Measurements from ENCODE around the gene KRTAP10-7. TPM values are rescaled to one million over a fixed set of nuclear protein-coding genes. Genes with fewer than 3 reads are reported as not detected.

KRTAP10-7 gene
- polyA plus RNA-seq, 3 donors, result not detected

DNA sequence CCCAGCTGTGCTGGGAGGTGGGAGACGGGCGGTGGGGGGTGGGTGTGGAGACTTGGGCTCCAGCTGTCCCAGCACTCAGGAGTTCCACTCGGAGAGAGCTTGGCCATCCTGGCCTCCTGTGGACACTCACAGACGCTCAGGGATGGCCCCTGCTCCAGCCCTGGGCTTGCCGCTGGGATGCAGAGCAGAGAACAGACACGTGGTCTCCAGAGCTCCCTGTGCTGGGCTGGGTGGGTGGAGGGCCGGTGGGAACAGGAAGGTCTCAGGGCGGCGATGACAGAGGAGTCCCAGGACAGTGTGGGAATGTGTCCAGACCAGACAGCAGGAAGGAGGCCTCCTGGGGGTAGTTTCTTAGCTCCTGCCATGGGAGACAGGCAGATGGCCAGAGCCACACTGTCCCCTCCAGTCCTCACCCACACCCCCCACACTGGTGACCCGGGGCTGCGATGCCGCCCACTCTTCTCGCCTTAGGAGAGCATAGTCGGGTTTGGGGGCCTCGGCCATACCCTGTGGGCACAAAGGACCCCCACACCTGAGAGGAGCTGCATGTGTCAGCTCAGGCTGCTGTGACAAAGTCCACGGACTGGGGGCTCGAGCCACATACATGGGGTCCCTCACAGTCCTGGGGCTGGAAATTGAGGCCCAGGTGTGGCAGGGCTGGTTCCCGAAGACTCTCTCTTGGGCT, 28.5 kb downstream of the KRTAP10-7 start:
- H3K4me3 ChIP-seq (replicated peaks in 1 of 3; ENCODE audit: low read depth in 2 of 3, low read length in 3 of 3), result no peak overlapping the region
- H3K4me2 ChIP-seq (replicated peaks; ENCODE audit: extremely low read depth, low read length, poor library complexity, severe bottlenecking), result no peak overlapping the region
- H3K4me1 Mint-ChIP-seq, result no peaks in the 10 kb centered on the region
- H3K36me3 ChIP-seq (replicated peaks in 1 of 2; ENCODE audit: control insufficient read depth in 1 of 2, insufficient read depth in 2 of 2, low read length in 2 of 2), result no peaks in the 10 kb centered on the region
- H3K27ac Mint-ChIP-seq, result no peak overlapping the region
- no peak overlapping the region for H3K4me3 Mint-ChIP-seq
- intact Hi-C loops (cut with micrococcal nuclease), result no loop called here
- DNase-seq, result no peak
- H2AFZ ChIP-seq (ENCODE audit: insufficient read depth, low read depth, low read length, poor library complexity, severe bottlenecking), result no peak overlapping the region
- H3K27me3 ChIP-seq (ENCODE audit: control insufficient read depth in 2 of 2, insufficient read depth in 2 of 2, low read length in 2 of 2), result no peaks in the 10 kb centered on the region
- H3K9ac ChIP-seq (ENCODE audit: insufficient read depth, low read length, poor library complexity, severe bottlenecking), result no peak overlapping the region
- no peaks in the 10 kb centered on the region for H4K20me1 ChIP-seq (ENCODE audit: insufficient read depth, low read length)
- peaks cover 31 to 63% (median 52%) of the 10 kb centered on the region in 7 donors for H3K9me3 Mint-ChIP-seq
- H3K79me2 ChIP-seq (ENCODE audit: insufficient read depth, low read length), result no peaks in the 10 kb centered on the region
- peaks cover 29 to 34% of the 10 kb centered on the region in 2 donors for H3K9me3 ChIP-seq (replicated peaks in 1 of 2; ENCODE audit: control insufficient read depth in 1 of 2, insufficient read depth in 1 of 2, low read length in 2 of 2)
- H3K4me1 ChIP-seq (ENCODE audit: control insufficient read depth in 1 of 2, insufficient read depth in 2 of 2, low read length in 2 of 2), result no peaks in the 10 kb centered on the region
- peaks cover 6 to 19% (median 7%) of the 10 kb centered on the region in 3 donors for H3K27me3 Mint-ChIP-seq (ENCODE audit: low read depth in 3 of 3)
- H3K36me3 Mint-ChIP-seq, result no peaks in the 10 kb centered on the region
- 83% methylated on average over 18 of the region's 18 CpGs for WGBS (ENCODE audit: insufficient coverage)
- no peak overlapping the region for H3K27ac ChIP-seq (ENCODE audit: low read depth in 1 of 2, low read length in 2 of 2)
- TF ChIP-seq, protein P1, sequence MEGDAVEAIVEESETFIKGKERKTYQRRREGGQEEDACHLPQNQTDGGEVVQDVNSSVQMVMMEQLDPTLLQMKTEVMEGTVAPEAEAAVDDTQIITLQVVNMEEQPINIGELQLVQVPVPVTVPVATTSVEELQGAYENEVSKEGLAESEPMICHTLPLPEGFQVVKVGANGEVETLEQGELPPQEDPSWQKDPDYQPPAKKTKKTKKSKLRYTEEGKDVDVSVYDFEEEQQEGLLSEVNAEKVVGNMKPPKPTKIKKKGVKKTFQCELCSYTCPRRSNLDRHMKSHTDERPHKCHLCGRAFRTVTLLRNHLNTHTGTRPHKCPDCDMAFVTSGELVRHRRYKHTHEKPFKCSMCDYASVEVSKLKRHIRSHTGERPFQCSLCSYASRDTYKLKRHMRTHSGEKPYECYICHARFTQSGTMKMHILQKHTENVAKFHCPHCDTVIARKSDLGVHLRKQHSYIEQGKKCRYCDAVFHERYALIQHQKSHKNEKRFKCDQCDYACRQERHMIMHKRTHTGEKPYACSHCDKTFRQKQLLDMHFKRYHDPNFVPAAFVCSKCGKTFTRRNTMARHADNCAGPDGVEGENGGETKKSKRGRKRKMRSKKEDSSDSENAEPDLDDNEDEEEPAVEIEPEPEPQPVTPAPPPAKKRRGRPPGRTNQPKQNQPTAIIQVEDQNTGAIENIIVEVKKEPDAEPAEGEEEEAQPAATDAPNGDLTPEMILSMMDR (IDR thresholded peaks at IDR 0.05), result no peak

DNA sequence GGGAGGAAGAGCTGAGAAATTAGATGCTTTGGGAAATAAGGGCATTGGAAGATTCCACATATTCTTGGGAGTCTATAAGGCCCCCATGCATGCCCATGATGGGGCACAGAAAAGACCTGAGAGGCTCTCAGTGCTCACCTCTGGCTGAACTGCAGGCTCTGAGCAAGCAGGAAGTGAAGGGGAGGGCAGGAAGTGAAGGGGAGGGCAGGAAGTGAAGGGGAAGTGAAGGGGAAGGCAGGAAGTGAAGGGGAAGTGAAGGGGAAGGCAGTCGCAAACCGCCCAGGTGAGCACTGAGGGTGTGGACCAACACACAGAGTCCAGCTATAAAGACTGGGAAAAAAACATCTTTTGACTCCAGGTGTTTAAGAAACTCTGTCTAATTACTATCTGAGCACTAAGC, 30.0 kb downstream of the KRTAP10-7 start:
- Histone ChIP-seq H2AFZ (ENCODE audit: insufficient read depth, low read depth, low read length, poor library complexity, severe bottlenecking) (no peak overlapping the region), H3K4me1 (ENCODE audit: control insufficient read depth in 1 of 2, insufficient read depth in 2 of 2, low read length in 2 of 2) (no peaks in the 10 kb centered on the region), H3K27ac (ENCODE audit: low read depth in 1 of 2, low read length in 2 of 2) (no peak overlapping the region), H3K9ac (ENCODE audit: insufficient read depth, low read length, poor library complexity, severe bottlenecking) (no peak overlapping the region), H3K4me2 (replicated peaks; ENCODE audit: extremely low read depth, low read length, poor library complexity, severe bottlenecking) (no peak overlapping the region), H3K9me3 (replicated peaks in 1 of 2; ENCODE audit: control insufficient read depth in 1 of 2, insufficient read depth in 1 of 2, low read length in 2 of 2) (peaks cover 19 to 30% of the 10 kb centered on the region in 2 donors), H4K20me1 (ENCODE audit: insufficient read depth, low read length) (no peaks in the 10 kb centered on the region), H3K79me2 (ENCODE audit: insufficient read depth, low read length) (no peaks in the 10 kb centered on the region), H3K36me3 (replicated peaks in 1 of 2; ENCODE audit: control insufficient read depth in 1 of 2, insufficient read depth in 2 of 2, low read length in 2 of 2) (no peaks in the 10 kb centered on the region), H3K27me3 (ENCODE audit: control insufficient read depth in 2 of 2, insufficient read depth in 2 of 2, low read length in 2 of 2) (no peaks in the 10 kb centered on the region), H3K4me3 (replicated peaks in 1 of 3; ENCODE audit: low read depth in 2 of 3, low read length in 3 of 3) (no peak overlapping the region)
- DNase-seq, result no peak
- Mint-ChIP-seq H3K36me3 (no peaks in the 10 kb centered on the region), H3K27me3 (ENCODE audit: low read depth in 3 of 3) (peaks cover 6 to 21% (median 9%) of the 10 kb centered on the region in 3 donors), H3K4me3 (no peak overlapping the region), H3K9me3 (peaks cover 23 to 50% (median 40%) of the 10 kb centered on the region in 7 donors), H3K4me1 (no peaks in the 10 kb centered on the region), H3K27ac (no peak overlapping the region)
- TF ChIP-seq, protein P1 (IDR thresholded peaks at IDR 0.05), result no peak
- intact Hi-C loops (cut with micrococcal nuclease), result no loop called here
- WGBS (ENCODE audit: insufficient coverage), result 80% methylated on average over 1 of the region's 2 CpGs
